T-helper 2 cell (primary cell): ENCODE results near the gene COL4A4.
"Not testable (repeated sequence)": the region's sequence is repeated elsewhere in the genome, so short reads cannot be mapped to it uniquely, and the experiment has no call there.

ENCODE experiments used
- DNase-seq, 5 experiments: peaks; one replicate each; pipeline versions ENCODE4 v3.0.0 to v3.0.0-alpha.2; 2012 to 2022
- total RNA-seq, 2 donors: gene quantifications; one replicate each; lab custom pipeline; 2026; lab: John Stamatoyannopoulos, UW

Gene COL4A4
- total RNA-seq = 0 to 1.1 reads per million in 2 donors

DNA sequence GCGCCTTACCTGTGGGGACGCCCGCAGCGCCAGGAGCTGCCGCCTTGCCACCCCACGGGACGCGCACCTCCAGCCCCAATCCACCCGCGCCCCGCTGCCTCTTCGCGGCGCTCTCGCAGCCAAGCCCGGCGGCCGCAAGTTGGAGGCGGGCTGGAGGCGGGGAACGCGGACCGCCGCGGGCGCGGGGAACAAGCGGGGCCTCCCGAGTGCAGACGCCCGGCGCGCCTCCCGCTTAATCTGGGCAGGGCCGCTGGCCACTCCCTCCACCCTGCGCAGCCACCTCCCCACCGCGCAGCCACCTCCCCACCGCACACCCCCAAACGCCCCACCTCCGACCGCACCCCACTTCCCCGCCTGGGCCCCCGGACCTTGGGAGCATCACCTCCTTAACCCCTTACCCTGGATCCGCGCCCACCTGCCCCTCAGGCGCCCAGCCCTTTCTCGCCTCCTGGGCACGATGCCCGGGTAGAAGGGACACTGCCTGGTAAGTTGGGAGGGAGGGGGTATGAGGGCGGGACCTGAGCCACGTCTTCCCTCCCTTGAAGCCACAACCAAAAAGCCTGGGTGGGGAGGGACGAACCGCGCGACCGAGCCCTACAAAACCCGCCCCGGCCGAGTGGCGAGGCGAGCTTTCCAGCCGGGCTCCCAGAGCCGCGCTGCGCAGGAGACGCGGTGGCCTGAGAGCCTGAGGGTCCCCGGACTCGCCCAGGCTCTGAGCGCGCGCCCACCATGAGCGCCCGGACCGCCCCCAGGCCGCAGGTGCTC lies at the start of gene COL4A4, which contains the start of gene COL4A3:
COL4A4 (minus strand) TSS at position 208 of the 765 bp plus-strand sequence. CDS start 16,722 bp downstream, outside the sequence.
COL4A3 (plus strand) TSS at position 627 of the 765 bp plus-strand sequence; CDS start at position 730, 103 bp downstream.
- DNase-seq = peak in 1 of 5 experiments; percentile 22

DNA sequence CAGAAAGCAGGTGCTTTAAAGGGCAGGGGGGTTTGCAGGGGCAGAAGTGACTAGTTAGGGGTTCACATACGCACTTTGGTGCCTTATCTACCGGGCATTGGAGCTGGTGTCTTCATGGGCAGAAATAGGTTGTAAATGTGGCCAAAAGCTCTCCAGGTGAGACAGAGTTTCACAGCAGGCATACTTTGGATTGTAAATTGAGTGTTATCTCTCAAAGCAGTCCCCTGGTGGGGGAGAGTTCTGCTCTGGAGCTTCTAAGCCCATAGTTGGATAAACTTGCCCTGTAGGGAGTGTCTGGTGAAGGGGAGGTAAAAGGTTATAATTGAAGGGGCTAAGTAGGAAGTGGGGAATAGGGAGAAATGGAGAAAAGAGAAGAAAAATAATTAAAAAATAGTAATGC lies 43.6 kb upstream of the COL4A4 start:
- DNase-seq = no peak

DNA sequence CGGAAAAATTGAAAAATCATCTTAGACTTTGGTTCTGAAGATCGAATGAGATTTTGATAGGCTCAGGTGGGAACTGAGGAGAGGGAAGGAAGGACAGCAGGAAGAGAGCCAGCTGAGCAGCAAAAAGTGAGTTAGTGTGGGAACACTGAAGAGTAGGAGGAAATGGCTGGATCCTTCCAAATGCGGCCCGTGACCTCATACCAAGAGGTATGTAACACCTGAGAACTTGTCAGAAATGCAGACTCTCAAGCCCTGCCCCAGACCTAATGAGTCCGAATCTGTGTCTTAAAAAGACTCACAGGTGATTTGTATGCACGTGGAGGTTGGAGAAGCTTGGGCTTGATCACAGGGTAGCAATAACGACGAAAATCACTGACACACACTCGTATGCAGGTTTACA lies 42.4 kb upstream of the COL4A4 start:
- no peak for DNase-seq

DNA sequence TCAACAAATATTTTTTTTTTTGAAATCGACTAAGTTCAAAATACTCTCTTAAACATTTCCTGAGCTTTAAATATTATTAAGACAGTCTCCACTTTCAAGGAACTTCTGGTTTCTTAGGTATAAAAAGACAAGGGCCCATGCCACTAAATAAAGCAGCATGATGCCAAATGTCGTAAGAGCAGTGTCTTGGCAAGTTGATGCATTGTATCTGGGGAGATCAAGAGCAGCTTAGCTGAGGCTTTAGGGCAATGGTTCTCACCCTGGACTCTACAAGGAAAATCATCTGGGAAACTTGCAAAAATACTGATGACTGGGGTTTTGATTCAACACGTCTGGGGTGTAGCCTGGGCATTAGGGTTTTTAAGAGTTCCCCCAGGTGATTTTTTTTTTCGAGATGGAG lies 41.7 kb upstream of the COL4A4 start:
- DNase-seq = no peak

DNA sequence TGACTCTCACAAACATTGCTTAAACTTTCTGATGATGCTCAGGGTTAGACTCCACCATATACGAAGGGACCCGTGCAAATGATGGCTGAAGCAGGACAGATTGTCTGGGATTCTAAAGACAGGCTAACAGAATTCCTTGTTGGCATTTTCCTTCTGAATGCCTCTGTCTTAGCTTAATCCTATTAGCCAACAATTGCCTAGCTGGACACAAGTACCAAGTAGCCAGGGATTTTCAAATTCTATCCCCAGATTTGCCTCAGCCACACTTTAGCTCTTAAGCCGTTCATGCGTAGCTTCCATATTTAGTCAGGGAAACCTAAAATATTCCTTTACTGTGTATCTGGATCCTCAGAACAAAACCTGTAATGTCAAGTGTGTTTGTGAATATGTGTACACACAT lies 40.4 kb upstream of the COL4A4 start:
- DNase-seq = no peak

DNA sequence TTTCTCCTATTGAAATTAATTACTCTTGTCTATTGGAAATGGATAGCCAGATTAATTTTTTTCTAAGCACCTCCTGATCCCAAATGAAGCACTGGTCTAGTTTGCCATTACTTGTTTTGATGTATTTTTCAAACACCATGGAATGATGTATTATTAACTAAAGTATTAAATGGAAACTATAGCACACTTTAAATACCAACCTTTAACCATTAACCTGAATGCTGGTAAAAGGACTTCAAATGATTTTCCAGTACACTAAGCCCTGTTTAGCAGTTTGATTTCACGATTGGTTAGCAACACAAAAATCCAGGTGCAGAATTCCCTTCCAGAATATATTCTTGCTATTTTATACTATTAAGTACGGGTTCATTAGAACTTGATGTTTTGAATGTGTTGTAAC lies 37.8 kb upstream of the COL4A4 start:
- no peak for DNase-seq

DNA sequence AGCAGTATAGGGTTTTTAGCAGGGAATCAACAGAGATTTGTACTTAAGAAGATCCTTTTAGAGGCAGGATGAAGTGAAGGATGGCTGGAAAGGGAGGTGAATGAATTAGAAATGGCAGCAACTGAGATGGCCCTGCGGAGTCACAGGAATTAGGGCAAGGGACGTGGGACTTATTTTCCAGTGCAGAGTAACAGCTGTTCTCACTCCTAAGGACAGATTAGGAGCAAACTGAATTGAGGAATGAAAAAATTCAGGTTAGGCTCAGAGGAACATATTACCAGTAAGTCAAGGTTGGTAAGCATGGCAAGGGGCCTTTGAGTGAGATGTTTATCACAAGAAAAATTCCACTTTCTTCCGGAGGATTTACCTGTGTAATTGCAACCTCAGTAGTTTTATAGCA lies 34.9 kb upstream of the COL4A4 start:
- no peak for DNase-seq

DNA sequence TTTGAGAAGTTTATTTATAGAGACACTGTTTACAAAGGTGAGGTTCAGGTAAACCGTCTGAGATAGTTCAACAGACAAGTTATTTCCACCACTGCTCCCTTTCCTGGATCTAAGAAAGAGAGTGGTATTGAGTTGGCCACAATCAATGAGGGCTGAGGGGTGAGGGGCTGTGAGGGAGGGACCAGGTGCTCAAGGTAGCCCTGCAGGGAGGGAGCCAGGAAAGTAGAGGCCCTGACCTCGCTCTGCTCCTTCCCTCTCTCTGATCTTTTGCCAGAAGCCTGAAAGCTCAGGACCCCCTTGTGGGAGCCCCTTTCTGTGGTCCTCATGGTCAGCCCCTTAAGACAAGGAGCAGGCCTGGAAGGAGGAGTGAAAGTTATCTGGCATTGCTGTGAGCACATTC lies 30.2 kb upstream of the COL4A4 start:
- no peak for DNase-seq

DNA sequence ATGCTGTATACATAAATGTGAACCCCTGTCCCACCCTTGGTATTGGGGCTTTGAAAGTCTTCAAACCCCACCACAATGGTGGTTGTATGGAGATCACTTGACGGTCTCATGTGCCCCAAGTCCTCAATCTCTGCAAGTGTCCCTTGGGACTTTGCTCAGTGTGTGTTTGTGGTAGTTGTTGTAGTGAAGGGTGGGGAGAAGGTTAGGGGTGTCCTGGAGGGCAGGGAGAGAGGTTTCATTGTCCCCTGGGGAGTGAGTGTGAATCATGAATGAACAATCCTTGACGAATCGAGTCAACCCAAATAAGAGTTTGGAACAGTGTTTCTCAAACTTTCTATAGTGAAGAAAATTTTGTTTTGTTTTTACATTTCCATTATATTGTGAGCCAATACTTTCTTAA lies 28.5 kb upstream of the COL4A4 start:
- DNase-seq = no peak

DNA sequence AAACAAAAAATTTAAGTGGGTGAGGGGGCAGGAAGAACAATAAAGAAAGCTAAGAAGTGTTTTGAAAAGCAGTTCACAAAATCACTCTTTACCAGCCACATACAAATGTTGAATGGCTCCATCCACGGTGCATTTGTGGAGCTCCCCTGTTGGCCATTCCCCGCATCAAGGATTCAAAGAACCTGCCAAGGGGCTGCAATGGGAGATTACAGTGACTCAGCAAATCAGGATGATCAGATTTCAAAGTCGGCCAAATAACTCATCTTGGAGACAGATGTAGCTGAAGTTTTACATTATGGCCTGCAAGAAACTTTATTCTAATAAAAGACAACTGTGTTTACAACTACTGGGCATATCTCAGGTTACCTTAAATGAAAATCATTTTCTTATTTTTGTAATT lies 27.4 kb upstream of the COL4A4 start:
- no peak for DNase-seq

DNA sequence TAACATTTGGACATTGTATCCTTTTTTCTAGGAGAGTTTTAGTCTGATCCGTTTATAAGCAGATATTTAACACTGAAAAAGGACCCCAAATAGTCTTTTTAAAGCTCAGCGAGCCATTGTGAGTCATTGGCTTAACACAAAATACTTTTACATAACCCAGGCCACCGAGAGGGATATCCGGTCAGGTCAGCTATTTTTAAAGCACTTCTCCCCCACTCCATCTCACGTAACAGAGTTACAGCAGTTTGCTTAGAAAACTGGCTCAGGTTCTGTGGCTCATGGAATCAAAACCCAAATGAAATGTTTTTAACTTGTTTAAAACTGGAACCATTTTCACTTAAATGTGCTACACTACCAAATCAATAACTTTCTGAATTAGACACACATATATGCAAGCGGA lies 24.3 kb upstream of the COL4A4 start:
- no peak for DNase-seq

DNA sequence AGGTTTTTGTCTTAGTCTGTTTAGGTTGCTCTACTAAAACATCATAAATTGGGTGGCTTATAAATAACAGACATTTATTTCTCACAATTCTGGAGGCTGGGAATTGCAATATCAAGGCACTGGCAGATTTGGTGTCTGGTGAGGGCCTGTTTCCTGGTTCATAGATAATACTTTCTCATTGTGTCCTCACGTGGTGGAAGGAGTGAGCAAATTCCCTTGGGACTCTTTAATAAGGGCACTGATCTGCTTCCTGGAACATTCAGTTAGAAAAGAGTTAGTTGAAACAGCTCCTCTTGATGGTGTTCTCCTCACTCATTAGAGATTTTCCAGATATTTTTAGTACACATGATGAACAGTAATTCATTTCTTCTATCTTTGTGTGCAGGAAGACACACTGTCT lies 22.7 kb upstream of the COL4A4 start:
- DNase-seq = no peak

DNA sequence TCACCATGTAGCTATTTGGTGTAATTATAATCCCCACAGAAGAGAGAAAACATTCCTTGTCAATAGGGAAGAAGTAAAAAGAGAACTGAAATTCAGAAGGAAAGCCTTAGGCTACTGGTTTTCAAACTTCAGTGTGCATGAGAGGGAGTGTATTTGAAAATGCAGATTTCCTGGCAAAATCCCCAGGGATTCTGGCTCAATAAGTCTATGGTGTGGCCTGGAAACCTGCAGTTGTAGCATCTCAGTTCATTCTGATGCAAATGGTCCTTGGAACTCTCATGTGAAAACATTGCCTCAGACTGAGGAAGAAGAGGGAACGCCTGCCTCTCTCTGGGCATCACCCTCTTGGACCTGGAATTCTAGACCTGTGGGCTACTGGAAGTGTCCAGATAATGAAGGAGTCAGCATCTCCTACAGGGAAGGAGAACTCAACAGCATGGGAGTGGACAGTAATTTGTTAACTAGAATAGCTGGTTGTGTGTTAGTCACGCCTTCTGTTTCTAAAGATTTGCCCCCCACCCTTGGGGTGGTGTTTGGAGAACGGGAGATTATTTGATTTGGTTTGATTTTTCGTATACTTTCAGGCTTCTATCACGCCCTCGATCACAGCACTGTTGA lies 21.7 kb upstream of the COL4A4 start:
- DNase-seq = no peak

DNA sequence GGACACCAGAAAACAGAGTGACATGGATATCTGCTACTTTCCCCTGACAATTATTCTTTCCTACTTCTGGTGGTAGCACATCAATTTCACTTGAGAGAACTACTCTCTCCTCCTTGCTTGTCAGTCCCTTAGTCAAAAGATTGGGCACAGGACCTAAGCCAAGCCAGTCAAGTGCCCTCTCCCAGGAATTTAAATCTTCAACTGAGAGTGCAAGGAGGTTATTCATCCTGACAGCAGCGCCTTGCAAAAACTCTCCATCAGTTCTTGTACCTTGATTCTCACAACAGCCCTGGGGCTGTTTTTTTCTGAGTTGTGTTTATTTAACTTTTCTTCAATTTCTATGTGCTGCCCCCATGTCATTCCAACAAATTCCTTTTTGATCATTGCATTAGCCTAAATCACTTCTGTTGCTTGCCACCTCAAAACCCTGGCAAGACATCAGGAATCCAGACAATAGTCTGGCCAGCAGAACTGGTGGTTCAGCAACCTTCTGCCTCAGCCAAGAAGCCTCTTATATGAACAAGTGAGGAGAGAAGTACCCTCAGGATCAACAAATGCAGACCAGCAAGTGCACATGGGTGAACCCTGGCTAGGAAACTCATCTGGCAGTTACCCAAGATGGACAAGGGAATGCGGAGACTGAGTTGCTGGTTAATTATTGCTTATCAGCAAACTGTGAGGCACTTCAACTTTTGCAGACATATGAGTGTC lies 19.8 kb upstream of the COL4A4 start:
- no peak for DNase-seq

DNA sequence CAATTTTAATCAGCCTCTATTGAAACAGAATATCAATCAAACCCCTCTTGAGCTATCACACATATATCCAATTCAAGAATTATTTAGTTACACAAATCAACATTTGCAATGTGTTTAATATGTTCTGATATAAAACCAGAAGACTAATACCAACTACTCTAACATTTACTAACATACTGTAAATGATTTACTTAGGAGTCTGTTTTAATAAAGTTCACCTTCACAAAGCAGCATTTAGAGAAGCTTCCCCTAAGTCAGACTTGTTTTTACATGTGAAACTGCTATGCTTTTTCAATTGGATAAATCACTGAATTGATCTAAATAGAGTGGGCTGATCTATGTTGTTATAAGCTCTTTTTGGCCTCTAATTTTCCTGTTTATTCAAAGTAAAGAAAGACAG lies 18.8 kb upstream of the COL4A4 start:
- DNase-seq = no peak

DNA sequence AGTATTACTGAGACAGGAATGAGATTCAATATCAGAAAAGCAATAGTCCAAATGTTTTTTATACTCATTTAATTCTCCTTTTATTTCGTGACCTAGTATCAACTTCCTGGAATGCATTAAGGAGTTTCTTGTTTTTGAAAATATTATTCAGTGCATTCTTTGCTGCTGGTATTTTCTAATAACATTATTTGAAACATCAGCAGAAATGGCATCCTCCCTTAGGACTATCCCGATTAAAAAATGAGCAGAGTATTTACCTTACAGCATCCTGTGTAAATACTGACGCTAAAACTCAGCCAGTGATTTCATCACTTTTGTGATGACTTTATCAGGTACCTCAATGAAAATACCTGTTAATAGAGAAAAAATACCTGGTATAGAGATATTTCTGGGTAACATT lies 16.8 kb upstream of the COL4A4 start:
- DNase-seq = no peak

DNA sequence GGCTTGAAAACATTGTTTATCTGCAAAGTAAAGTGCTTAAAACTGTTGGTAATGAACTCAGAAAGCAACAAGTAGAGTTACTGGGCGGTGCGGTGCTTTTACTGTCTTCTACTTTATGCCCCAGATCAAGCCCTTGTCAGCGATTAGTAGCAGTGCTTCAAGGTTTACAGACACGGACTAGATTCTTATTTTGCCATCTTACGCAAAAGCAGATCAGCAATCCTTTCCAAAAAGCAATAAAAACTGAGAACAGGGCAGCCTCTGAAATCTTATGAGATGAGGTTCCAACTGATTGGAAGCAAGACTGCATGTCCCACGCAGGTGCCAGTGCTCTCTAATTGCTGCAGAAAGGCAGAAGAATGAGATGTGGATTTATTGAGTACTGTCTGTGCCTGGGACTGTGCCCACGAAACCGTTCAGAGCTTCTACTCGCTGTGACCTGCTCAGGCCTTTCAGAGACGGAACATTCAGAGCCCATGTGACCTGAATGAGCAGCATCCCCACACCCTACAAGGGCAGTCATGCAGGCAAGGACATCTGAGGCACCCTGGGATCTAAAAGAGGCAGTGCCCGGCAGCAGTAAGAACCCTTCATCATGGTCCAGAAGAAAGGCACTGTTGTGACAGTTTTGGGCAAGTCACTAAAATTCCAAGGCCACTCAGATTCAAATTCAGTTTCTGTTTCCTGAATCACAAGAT lies 16.1 kb upstream of the COL4A4 start:
- no peak for DNase-seq

DNA sequence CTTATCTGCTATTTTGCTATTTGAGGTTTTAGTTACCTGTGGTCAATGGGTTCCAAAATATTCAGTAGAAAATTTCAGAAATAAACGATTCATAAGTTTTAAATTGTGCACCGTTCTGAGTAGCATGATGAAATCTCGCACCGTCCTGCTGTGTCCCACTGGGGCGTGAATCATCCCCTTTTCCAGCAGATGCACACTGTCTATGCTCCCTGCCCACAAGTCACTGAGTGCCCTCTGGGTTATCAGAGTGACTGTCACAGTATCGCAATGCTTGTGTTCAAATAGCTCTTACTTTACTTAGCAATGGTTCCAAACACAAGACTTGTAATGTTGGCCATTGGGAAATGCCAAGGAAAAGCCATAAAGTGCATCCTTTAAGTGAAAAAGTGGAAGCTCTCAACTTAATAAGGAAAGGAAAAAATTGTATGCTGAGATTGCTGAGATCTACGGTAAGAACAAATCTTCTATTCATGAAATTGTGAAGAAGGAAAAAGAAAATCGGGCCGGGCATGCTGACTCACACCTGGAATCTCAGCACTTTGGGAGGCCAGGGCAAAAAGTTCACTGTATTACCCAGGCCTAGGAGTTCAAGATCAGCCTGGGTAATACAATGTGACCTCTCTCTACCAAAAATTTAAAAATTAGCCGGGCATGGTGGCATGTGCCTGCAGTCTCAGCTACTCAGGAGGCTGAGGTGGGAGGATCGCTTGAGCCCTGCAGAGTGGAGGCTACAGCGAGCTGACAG lies 13.8 kb upstream of the COL4A4 start:
- no peak for DNase-seq

DNA sequence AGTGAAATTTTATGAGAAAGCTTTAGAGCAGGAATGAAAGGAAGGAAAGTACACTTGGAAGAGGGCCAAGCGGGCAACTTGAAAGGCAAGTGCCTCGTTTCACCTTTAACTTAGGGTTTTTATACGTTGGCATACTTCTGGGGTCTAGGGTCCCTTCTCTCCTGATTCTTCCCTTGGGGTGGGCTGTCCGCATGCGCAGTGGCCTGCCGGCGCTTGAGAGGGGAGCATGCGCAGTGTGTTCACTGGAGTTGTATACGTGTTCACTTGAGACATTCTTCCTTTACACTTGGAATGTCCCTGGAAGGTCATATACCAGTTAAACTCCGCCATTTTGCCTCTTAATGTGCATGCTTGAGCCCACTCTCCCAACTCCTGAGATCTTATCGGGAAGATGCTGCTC lies 7.8 kb upstream of the COL4A4 start:
- DNase-seq = not testable (repeated sequence)

DNA sequence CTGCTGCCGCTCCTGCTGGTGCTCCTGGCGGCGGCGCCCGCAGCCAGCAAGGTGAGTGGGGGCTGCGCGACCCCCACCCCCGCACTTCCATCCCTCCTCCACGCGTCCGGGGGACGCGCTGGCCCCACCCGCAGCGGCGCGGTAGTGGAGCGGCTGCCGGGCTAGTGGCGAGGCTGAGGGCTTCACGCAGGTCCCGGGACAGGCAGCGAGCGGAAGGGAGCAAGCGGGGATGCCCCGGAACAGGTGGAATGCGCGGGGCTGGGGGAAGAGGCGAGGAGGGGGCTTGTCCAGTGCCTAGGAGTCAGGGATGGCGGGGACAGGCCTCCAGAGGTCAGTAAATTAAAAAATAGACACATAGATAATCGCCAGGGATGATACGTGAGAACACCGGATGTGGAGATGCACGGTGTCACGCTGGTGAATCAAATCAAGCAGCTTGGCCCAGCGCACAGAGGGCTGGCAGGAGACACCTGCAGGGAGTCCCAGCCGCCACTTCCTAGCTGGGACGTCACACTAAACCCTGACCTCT lies 822 bp upstream of the COL4A4 start:
- DNase-seq = peak in 1 of 5 experiments; percentile 60

DNA sequence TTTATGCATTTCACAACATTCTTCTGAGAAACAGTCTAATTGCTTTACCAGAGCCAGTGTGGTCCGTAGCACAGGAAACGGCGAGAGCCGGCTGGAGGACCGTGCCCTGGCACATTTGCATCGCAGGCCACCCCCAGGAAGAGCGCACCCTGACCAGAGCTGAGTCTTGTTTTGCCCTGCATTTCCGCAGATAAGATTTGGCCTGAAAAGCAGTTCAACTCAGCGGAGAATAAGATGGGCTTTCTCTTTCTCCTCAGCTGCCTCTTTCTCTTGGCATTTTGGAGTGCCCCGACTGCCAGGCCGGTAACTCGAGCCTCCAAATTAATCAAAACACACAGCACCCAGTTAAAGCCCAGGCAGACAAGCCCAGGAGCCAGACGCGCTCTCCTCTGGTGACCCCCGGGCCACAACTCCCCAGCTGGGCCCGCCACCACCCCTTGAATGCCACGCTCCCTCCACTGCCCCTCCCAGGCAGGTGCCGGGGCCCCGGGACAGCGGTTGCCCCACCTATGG lies 464 bp downstream of the COL4A4 start:
- DNase-seq = no peak

DNA sequence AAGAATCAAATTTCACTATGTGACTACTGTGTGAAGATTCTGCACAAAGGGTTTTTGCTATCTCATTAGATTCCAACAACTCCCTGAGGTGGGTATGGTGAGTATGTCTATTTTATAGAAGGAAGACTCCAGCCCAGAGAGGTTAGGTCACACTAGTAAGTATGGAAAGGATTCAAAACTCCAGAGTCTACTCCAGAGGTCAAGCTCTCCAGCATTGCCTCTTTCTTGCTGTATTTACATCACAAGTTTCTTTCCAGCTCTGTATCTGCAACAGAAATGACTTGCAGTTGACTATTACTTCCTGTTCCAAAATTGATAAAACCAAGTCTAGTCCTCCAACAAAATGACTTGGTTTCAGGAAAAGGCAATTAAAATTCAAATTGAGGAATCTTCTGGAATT lies 2.1 kb downstream of the COL4A4 start:
- DNase-seq = no peak
